ENCODE data around the gene ITSN1.

Gene ITSN1

GRCh38 chr21:33763582-33763899, 121.2 kb downstream of the ITSN1 start:
- TF ChIP-seq, protein P1, sequence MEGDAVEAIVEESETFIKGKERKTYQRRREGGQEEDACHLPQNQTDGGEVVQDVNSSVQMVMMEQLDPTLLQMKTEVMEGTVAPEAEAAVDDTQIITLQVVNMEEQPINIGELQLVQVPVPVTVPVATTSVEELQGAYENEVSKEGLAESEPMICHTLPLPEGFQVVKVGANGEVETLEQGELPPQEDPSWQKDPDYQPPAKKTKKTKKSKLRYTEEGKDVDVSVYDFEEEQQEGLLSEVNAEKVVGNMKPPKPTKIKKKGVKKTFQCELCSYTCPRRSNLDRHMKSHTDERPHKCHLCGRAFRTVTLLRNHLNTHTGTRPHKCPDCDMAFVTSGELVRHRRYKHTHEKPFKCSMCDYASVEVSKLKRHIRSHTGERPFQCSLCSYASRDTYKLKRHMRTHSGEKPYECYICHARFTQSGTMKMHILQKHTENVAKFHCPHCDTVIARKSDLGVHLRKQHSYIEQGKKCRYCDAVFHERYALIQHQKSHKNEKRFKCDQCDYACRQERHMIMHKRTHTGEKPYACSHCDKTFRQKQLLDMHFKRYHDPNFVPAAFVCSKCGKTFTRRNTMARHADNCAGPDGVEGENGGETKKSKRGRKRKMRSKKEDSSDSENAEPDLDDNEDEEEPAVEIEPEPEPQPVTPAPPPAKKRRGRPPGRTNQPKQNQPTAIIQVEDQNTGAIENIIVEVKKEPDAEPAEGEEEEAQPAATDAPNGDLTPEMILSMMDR (conservative IDR thresholded peaks at IDR 0.05; ENCODE audit: low read depth, low read length) = no peak
- no peak for DNase-seq (ENCODE audit: low read depth)

GRCh38 chr21:33767236-33767635, 124.9 kb downstream of the ITSN1 start:
- TF ChIP-seq, protein P1 (conservative IDR thresholded peaks at IDR 0.05; ENCODE audit: low read depth, low read length) = no peak
- no peak for DNase-seq (ENCODE audit: low read depth)
- no peak overlapping the region for H3K4me3 ChIP-seq (ENCODE audit: low read length)

More at GRCh38 chr21:33763582-33763899, 121.2 kb downstream of the ITSN1 start:
- no peak overlapping the region for H3K4me3 ChIP-seq (ENCODE audit: low read length)

DNA sequence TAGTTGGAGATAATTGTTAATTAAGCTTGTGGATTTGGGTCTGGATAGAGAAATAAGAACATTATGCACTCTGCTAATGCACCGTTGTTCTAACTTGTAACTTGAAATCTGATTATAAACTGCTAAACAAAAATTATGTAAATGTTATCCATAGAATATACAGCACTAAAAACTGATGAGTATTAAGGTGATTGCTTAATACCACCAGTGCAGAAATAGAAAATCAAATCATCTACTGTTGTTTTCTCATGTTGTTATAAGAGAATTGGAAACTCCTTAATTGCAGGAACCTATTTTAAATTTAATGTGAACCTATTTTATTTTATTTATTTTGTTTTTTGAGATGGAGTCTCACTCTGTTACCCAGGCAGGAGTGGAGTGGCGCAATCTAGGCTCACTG, 125.7 kb downstream of the ITSN1 start:
- H3K4me3 ChIP-seq (ENCODE audit: low read length) = no peak overlapping the region
- TF ChIP-seq, protein P1 (conservative IDR thresholded peaks at IDR 0.05; ENCODE audit: low read depth, low read length) = no peak
- no peak for DNase-seq (ENCODE audit: low read depth)

GRCh38 chr21:33769057-33769456, 126.8 kb downstream of the ITSN1 start:
- no peak overlapping the region for H3K4me3 ChIP-seq (ENCODE audit: low read length)
- TF ChIP-seq, protein P1 (conservative IDR thresholded peaks at IDR 0.05; ENCODE audit: low read depth, low read length) = no peak
- DNase-seq (ENCODE audit: low read depth) = no peak

DNA sequence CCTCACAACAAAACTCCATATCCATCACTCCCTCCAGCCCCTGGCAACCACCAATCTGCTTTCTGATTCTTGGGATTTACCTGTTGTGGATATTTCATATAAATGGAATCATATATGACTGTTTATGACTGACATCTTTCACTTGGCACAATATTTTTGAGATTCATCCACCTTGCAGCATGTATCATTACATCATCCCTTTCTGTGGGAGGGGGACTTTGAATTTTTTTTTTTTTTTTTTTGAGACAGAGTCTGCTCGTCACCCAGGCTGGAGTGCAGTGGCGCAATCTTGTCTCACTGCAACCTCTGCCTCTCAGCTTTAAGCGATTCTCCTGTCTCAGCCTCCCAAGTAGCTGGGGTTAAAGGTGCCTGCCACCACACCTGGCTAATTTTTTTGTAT, 128.2 kb downstream of the ITSN1 start:
- DNase-seq (ENCODE audit: low read depth) = no peak

DNA sequence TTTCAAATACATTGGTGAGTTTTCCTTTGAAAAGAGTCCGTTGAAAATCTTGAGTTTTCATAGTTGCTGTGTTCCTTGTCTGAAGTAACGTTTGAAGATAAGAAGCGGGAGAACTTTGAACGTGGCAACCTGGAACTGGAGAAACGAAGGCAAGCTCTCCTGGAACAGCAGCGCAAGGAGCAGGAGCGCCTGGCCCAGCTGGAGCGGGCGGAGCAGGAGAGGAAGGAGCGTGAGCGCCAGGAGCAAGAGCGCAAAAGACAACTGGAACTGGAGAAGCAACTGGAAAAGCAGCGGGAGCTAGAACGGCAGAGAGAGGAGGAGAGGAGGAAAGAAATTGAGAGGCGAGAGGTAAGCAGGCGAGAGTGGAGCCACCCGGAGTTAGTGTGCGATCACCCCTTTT, 129.7 kb downstream of the ITSN1 start:
- H3K4me3 ChIP-seq (ENCODE audit: low read length) = no peak overlapping the region
- no peak for DNase-seq (ENCODE audit: low read depth)
- TF ChIP-seq, protein P1 (conservative IDR thresholded peaks at IDR 0.05; ENCODE audit: low read depth, low read length) = no peak

More for the DNA sequence above, 128.2 kb downstream of the ITSN1 start:
- TF ChIP-seq, protein P1 (conservative IDR thresholded peaks at IDR 0.05; ENCODE audit: low read depth, low read length) = no peak
- H3K4me3 ChIP-seq (ENCODE audit: low read length) = no peak overlapping the region

DNA sequence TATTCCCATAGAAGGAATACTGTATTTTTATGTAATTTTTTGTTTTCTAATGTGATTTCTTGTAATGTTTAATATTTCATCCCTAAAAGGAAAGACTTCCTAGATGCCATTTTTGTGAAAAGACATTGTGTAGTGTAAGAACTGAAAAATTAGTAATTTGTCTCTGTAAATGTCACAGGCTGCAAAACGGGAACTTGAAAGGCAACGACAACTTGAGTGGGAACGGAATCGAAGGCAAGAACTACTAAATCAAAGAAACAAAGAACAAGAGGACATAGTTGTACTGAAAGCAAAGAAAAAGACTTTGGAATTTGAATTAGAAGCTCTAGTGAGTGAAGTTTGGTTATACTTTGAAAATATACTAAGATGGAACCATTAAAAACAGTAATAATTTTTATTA, 132.2 kb downstream of the ITSN1 start:
- H3K4me3 ChIP-seq (ENCODE audit: low read length) = no peak overlapping the region
- DNase-seq (ENCODE audit: low read depth) = no peak
- TF ChIP-seq, protein P1 (conservative IDR thresholded peaks at IDR 0.05; ENCODE audit: low read depth, low read length) = no peak

All from retinal pigment epithelial cell (primary cell).